Neural cell (in vitro differentiated cells): ENCODE data around the gene STX8. TPM values are rescaled to one million over a fixed set of nuclear protein-coding genes. Genes with fewer than 3 reads are reported as not detected.

Experiments
- H2AFZ ChIP-seq: fragments of 200-600, 300-800 bp; sonication (generic), shearing (Covaris generic); 2 replicates; pipeline ENCODE4 v1.6.0; 2014; ENCODE audit warnings: low read depth, mild to moderate bottlenecking, antibody characterized with exemption, low read length, moderate library complexity
- H3F3A ChIP-seq: fragments of 200-600 bp; shearing (Covaris generic); 2 replicates; pipeline ENCODE4 v1.6.1; 2016; ENCODE audit warnings: mild to moderate bottlenecking, moderate library complexity, mixed read lengths, antibody characterized with exemption, low read length; ENCODE audit not compliant: insufficient read depth, poor library complexity, severe bottlenecking
- H3K27ac ChIP-seq: fragments of 200-600, 300-800 bp; sonication (generic), shearing (Covaris generic); 2 replicates; pipeline ENCODE4 v1.5.1; 2014; ENCODE audit warnings: mild to moderate bottlenecking, low read length, moderate library complexity
- H3K27me3 ChIP-seq: fragments of 300-800, 200-600 bp; sonication (generic), shearing (Covaris generic); 2 replicates; pipeline ENCODE4 v1.6.0; 2014; ENCODE audit warnings: mild to moderate bottlenecking, low read depth, low read length, moderate library complexity; ENCODE audit not compliant: insufficient read depth
- H3K36me3 ChIP-seq: fragments of 300-800, 200-600 bp; sonication (generic), shearing (Covaris generic); 2 replicates; pipeline ENCODE4 v1.5.1; 2014; ENCODE audit warnings: mild to moderate bottlenecking, antibody characterized with exemption, low read length, moderate library complexity; ENCODE audit not compliant: insufficient read depth
- H3K4me2 ChIP-seq: fragments of 300-800, 200-600 bp; sonication (generic), shearing (Covaris generic); 2 replicates; pipeline ENCODE4 v1.6.0; 2014; ENCODE audit warnings: mild to moderate bottlenecking, low read length
- H3K4me3 ChIP-seq: fragments of 300-800, 200-600 bp; sonication (generic), shearing (Covaris generic); 2 replicates; pipeline ENCODE4 v1.5.1; 2014; ENCODE audit warnings: mild to moderate bottlenecking, low read length, moderate library complexity
- H3K79me2 ChIP-seq: fragments of 200-600 bp; shearing (Covaris generic); replicated peaks from 2 replicates; pipeline ENCODE4 v1.6.0; 2014; ENCODE audit warnings: mild to moderate bottlenecking, low read length, moderate library complexity; ENCODE audit not compliant: insufficient read depth
- H3K9ac ChIP-seq: fragments of 300-800, 200-600 bp; sonication (generic), shearing (Covaris generic); 2 replicates; pipeline ENCODE4 v1.6.1; 2016; ENCODE audit warnings: mild to moderate bottlenecking, low read length, mixed read lengths
- H3K9me2 ChIP-seq: fragments of 200-600 bp; shearing (Covaris generic); 2 replicates; pipeline ENCODE4 v1.6.1; 2016; ENCODE audit warnings: mild to moderate bottlenecking, low read length, mixed read lengths; ENCODE audit not compliant: insufficient read depth
- H3K9me3 ChIP-seq: fragments of 200-600, 300-800 bp; sonication (generic), shearing (Covaris generic); 2 replicates; pipeline ENCODE4 v1.6.1; 2016; ENCODE audit warnings: mild to moderate bottlenecking, mixed run types, low read length, moderate library complexity, mixed read lengths
- H4K20me1 ChIP-seq: fragments of 200-600 bp; shearing (Covaris generic); 2 replicates; pipeline ENCODE4 v1.6.1; 2016; ENCODE audit warnings: mild to moderate bottlenecking, mixed run types; ENCODE audit not compliant: insufficient read depth
- CTCF ChIP-seq: fragments of 450-650 bp; IDR thresholded peaks from 2 replicates; pipeline ENCODE4 v1.5.1; 2014; ENCODE audit warnings: antibody characterized with exemption, mild to moderate bottlenecking, moderate library complexity; ENCODE audit not compliant: poor library complexity, severe bottlenecking
- EP300 ChIP-seq: fragments of 450-650 bp; conservative IDR thresholded peaks from 2 replicates; pipeline ENCODE4 v1.6.1; 2014; ENCODE audit warnings: antibody characterized with exemption, mild to moderate bottlenecking, moderate library complexity; ENCODE audit not compliant: poor library complexity, severe bottlenecking
- EZH2 ChIP-seq: fragments of 200-600, 300-800 bp; shearing (Covaris generic), sonication (generic); IDR thresholded peaks from 2 replicates; pipeline ENCODE4 v1.6.1; 2014; ENCODE audit warnings: antibody characterized with exemption, low read length, borderline replicate concordance, mild to moderate bottlenecking; ENCODE audit not compliant: insufficient read depth, poor library complexity, severe bottlenecking
- MXI1 ChIP-seq: fragments of 450-650 bp; conservative IDR thresholded peaks from 2 replicates; pipeline ENCODE4 v1.6.1; 2014; ENCODE audit warnings: antibody characterized with exemption, mild to moderate bottlenecking; ENCODE audit not compliant: poor library complexity, severe bottlenecking
- POLR2AphosphoS5 ChIP-seq: IDR thresholded peaks from 2 replicates; pipeline ENCODE4 v1.6.1; 2012
- RAD21 ChIP-seq: fragments of 450-650 bp; conservative IDR thresholded peaks from 2 replicates; pipeline ENCODE4 v1.6.1; 2014; ENCODE audit warnings: antibody characterized with exemption, mild to moderate bottlenecking, moderate library complexity
- REST ChIP-seq: IDR thresholded peaks from 2 replicates; pipeline ENCODE4 v1.6.1; 2012; ENCODE audit warnings: borderline replicate concordance
- SMC3 ChIP-seq: fragments of 450-650 bp; conservative IDR thresholded peaks from 2 replicates; pipeline ENCODE4 v1.6.1; 2014; ENCODE audit warnings: antibody characterized with exemption, mild to moderate bottlenecking, moderate library complexity; ENCODE audit not compliant: poor library complexity
- TAF1 ChIP-seq: IDR thresholded peaks from 2 replicates; pipeline ENCODE4 v1.6.1; 2012; ENCODE audit warnings: low read depth
- polyA plus RNA-seq: library from polyadenylated mRNA; depleted of rRNA; stranded (reverse); fragments of >200 nt; gene quantifications from 2 replicates; pipeline ENCODE4 v1.2.3, GENCODE V29; 2014

Gene STX8
- polyA plus RNA-seq, 1 donor from 2014 or later: 100 TPM

GRCh38 chr17:9564104-9564503 is 11.5 kb downstream of the STX8 start:
- Histone ChIP-seq H3K79me2 (no peaks in the 10 kb centered on the region), H3F3A (no peaks in the 10 kb centered on the region), H3K27me3 (no peaks in the 10 kb centered on the region), H3K9me3 (no peaks in the 10 kb centered on the region), H3K27ac (no peak overlapping the region), H3K36me3 (peaks cover 4% of the 10 kb centered on the region), H3K4me2 (no peak overlapping the region), H3K9me2 (no peaks in the 10 kb centered on the region), H3K9ac (no peak overlapping the region), H3K4me3 (no peak overlapping the region), H2AFZ (no peak overlapping the region), H4K20me1 (no peaks in the 10 kb centered on the region)
- TF ChIP-seq MXI1: no peak
- no peak for TF ChIP-seq RAD21
- TF ChIP-seq EZH2: no peak
- TF ChIP-seq SMC3: no peak
- TF ChIP-seq TAF1: no peak
- TF ChIP-seq EP300: no peak
- TF ChIP-seq REST: no peak
- no peak for TF ChIP-seq POLR2AphosphoS5
- TF ChIP-seq CTCF: no peak

GRCh38 chr17:9557857-9558256 is 17.8 kb downstream of the STX8 start:
- H3F3A ChIP-seq: no peaks in the 10 kb centered on the region
- H3K9ac ChIP-seq: no peak overlapping the region
- no peak for TF ChIP-seq POLR2AphosphoS5
- no peak for TF ChIP-seq CTCF
- no peak for TF ChIP-seq SMC3
- TF ChIP-seq MXI1: no peak
- no peak for TF ChIP-seq EP300
- no peak for TF ChIP-seq REST
- no peak for TF ChIP-seq EZH2
- no peak for TF ChIP-seq RAD21
- no peak for TF ChIP-seq TAF1
- no peaks in the 10 kb centered on the region for H4K20me1 ChIP-seq
- no peaks in the 10 kb centered on the region for H3K9me3 ChIP-seq
- H3K4me2 ChIP-seq: no peak overlapping the region
- no peaks in the 10 kb centered on the region for H3K27me3 ChIP-seq
- no peaks in the 10 kb centered on the region for H3K9me2 ChIP-seq
- no peaks in the 10 kb centered on the region for H3K79me2 ChIP-seq
- no peaks in the 10 kb centered on the region for H3K36me3 ChIP-seq
- H2AFZ ChIP-seq: no peak overlapping the region
- no peak overlapping the region for H3K4me3 ChIP-seq
- no peak overlapping the region for H3K27ac ChIP-seq
